Activated CD8-positive, alpha-beta memory T cell treated with anti-CD3 and anti-CD28 coated beads, Interleukin-2, amount 50 U/mL, for 1 hour (primary cell): Measurements from ENCODE around the gene INSRR.

ENCODE experiments used
- DNase-seq: peaks from one replicate; pipeline ENCODE4 v3.0.0-alpha.2; 2020; ENCODE audit errors: extremely low read depth

Gene INSRR

GRCh38 chr1:156858959-156859522 is at the start of gene INSRR:
INSRR (minus strand) TSS chr1:156859117; CDS start chr1:156858621, 496 bp downstream.
- DNase-seq = no peak

- DNase-seq = no peak
These were observed 49.6 kb upstream of the INSRR start for GRCh38 chr1:156908541-156908940.

- no peak for DNase-seq
These were observed 47.4 kb upstream of the INSRR start for GRCh38 chr1:156906206-156906906.

GRCh38 chr1:156905651-156906050 is 46.7 kb upstream of the INSRR start:
- DNase-seq = no peak

DNA sequence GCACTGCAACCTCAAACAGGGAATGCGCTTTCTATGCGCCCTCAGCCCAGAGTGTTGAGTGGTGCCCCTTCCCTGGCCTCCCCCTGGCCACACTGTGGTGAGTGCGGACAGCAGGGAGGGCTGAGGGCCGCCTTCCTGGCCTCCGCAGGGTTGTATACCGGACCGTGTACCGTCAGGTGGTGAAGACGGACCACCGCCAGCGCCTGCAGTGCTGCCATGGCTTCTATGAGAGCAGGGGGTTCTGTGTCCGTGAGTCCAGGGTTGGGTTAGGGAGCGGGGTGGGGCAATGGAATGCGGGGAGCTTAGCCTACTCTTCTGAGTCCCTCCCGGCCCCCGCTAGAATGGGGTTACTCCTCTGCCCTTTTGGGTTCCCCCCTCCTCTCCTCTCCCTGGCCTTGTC is 46.3 kb upstream of the INSRR start:
- no peak for DNase-seq

- no peak for DNase-seq
These were observed 45.5 kb upstream of the INSRR start for GRCh38 chr1:156904187-156904959.

DNA sequence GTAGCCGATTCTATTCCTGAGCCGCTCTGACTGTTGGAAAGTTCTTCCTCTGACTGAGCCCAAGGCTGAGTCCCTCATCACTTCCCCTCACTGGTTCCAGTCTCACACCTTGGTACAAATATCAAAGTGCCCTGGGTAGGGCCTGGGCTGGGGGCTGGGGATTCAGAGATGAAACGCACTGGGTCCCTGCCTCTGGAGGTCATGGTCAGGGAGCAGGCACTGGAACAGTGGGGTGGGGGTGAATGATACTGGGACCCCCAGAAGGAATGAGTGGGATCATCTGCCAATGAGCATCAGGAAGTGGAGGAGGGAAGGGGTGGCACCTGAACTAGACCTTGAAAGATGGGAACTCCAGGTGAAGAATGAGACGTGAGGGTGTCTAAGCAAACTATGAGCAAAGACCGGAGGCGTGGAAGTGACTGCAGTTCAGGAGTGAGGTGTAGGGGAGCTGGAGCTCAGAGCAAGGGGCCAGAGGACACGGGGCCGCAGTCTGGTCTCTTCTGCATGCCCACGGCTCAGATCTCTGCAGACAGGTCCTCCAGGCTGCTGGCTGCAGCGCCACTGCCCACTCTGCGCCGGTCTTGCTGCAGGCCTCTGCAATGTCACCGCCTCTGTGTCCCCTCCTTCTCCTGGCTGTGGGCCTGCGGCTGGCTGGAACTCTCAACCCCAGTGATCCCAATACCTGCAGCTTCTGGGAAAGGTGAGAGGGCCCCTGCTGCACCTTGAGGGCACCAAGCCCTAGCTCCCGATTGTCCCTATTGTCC is 44.6 kb upstream of the INSRR start:
- DNase-seq = no peak

DNA sequence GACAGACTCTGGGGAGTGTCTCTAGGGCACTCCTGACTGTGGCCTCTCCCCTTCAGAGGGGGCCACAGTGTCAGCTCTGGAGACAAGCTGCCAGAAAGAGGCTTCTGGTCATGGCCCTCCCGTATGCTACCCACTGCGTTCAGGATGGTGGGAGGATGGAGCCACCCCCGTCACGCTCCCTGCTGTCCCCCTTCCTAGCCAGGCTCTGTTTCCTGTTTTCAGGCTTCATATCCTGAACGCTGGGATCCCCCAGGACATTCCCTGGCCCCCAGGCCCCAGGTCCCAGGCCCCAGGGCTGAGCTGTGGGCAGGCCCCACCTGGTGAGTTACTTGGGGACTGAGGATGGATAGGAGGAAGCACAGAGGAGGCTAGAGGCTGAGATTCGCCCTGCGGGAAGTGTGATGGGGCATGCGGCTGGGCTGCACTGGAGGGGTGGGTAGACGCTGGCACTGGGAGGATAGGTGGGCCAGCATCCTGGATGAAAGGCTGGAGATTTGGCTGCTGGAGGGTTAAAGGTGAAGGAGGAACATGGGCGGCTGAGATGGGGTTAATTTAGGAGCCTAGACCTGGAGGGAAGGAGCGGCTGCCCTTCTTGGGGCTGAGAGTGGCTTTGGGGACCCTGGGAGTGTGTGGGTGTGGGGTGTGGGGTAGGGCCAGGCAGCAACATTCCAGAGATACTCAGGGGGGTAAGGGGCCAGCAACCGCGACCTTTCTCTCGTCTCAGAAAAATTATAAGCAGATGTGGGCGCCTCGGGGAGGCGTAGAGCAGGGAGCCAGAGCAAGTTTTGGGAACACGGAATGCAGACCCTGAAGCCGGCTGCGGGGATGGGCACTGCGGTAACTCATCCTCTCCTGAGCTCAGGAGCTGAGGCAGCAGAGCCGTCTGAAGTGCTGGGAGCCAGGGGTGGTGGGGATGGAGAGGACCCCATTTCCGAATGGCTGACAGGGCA is 43.3 kb upstream of the INSRR start:
- DNase-seq = no peak

DNA sequence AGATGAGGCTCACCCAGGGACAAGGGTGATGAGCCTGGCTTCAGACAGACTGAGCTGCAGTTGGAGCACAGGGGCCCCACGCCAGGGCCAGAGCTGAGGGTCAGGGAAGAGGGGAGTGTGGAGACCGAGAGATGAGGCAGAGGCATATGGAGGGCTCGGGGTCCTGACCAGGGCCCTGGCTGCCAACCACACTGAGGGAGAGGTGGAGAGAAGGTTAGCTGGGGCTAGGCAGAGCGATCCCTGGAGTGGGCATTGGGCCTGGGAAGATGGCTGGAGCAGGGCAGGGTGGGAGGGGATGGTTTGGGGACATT is 42.6 kb upstream of the INSRR start:
- no peak for DNase-seq

- DNase-seq = no peak
These were observed 42.1 kb upstream of the INSRR start for GRCh38 chr1:156900896-156901589.

DNA sequence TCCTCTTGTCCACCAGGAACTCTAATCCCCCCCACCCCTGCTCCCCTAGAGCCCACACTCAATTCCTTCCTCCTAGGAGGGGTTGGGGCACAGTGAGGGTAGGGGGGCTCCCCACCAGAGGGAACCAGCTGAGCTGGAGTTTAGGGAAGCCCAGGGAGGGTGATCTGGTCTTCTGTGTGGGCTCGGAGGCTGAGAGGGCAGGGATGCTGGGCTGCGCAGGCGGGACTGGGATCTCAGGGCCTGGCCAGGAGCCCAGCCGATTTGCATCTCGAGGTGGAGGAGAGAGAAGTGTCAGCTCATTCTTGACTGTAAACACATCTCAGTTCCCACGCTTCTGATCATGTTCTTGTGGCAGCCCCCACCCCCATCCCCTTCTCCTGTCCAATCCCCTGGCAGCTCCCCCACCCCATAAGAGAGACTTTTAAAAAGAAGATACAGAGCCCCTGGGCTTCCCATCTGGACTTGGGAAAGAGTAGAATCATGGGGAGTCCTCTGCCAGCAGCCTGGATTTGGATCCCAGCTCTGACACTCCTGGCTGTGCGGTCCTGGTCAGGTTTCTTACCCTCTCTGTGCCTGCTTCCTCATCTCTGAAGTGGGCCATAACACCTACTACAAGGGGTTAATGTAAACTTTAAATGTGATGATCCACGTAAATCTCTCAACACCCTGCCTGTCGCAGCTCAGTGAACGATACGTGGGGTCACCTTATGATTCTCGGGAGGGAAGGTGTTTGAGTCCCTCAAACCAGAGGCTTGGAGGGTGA is 41.2 kb upstream of the INSRR start:
- no peak for DNase-seq

DNA sequence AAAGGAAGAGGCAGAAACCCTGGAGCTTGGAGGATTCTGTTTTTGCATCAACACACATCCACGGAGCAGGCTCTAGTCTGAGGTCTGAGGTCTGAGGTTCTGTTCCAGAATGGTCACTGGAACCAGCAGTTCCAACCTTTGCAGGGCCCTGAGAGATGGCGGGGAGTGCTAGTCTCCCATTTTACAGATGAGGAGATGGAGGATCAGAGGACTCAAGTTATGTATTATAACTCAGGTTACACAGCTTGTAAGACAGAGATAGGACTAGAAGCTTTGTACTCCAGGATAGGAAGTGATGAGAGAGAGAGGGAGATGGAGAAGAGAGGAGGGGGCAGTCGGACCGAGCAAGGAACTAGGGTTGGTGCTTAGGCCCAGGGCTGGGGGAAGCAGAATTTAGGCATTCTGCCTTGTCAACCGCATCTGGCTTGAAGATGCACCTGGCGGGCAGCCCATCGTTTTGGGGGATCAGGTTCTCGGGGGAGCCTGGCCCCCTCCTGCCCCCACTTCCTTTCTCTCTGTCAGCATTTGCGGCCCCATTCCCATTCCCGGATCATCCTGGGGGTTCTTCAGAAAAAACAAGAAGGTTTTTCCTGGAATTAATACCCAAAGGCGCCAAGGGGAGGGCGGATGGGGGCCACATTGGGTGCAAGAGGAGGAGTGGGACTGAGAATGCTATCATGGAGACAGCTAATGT is 40.2 kb upstream of the INSRR start:
- no peak for DNase-seq

GRCh38 chr1:156898161-156898566 is 39.2 kb upstream of the INSRR start:
- DNase-seq = no peak

GRCh38 chr1:156897078-156897825 is 38.3 kb upstream of the INSRR start:
- DNase-seq = no peak

DNA sequence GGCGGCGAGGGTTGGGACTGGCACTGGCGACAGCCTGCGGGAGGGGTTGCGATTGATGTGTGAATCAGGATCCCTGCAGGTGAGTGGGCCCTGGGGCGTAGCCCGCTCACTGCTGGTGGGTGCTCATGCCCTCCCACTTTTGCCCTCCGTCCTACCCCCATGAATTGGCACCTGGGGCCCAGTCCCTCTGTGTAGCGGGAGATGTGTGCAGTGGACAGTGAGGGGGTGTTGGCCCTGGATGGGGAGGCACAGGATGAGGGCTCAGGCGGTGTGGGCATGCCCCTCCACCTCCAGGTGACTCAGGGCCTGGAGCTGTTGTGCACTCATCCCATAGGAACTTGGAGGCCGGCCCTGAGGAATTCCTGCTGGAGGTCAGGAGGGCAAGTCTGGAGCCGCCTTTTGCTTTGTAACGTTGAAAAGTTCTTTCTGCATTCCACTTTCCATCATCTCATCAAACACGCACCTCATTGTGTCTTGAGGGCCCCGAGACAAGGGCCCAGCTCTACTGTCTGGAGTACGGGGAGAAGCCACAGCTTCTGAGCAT is 37.6 kb upstream of the INSRR start:
- no peak for DNase-seq

GRCh38 chr1:156895927-156896326 is 37.0 kb upstream of the INSRR start:
- no peak for DNase-seq

DNA sequence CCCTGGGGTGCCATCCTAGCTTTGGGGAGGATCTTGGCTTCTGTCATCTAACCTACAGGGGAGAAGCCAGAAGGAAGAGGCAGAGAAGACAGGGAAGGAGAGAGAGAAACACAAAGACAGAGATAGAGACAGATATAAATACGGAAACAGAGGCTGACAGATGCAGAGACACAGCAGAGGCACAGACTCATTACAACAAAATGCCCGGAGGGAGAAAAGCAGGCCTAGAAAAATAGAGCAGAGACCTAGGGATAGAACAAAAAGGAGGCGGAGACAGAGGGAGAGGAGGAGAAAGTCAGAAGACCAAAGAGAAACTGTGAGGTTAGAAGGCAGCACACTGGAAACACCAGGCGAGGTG is 36.5 kb upstream of the INSRR start:
- no peak for DNase-seq

DNA sequence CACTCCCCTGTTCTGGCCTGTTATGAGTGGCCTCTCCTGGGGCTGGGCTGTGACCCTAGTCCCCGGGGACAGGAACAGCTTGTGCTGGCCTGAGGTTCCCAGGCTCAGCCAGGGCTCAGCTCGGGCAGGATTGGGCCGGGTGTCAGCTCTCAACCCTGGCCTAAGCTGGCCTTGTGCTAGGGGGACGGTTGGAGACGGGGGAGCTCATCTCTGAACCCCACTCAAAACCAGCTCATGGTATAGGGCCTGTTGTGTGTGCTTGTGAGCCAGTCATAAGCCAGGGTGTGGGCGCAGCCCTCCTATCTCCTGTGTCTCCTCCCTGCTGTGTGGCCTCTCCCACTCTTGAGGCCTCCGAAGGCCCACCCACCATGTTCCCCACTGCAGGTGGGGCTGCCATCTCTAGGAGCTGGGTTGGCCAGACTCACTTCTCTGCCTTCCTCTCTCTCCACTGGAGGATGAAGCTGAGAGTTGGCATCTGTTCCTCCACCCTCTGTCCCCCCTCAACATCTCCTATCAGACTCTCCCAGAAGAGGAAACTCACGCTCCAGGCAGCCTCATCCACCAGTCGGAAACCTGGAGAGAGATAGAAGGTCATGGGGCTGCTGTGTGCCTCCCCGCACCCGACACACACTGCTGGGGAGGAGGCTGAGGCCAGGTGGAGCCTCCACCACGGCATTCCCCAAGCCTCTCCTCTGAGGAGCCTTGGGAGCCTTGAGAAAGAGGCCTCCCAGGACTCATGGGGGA is 36.0 kb upstream of the INSRR start:
- no peak for DNase-seq
